Neural cell (in vitro differentiated cells): ENCODE measurements around the gene WASF1. TPM values are rescaled to one million over a fixed set of nuclear protein-coding genes. Genes with fewer than 3 reads are reported as not detected.

ENCODE experiments used
- H2AFZ ChIP-seq: fragments of 200-600, 300-800 bp; sonication (generic), shearing (Covaris generic); 2 replicates; pipeline ENCODE4 v1.6.0; 2014; ENCODE audit warnings: low read depth, mild to moderate bottlenecking, antibody characterized with exemption, low read length, moderate library complexity
- H3F3A ChIP-seq: fragments of 200-600 bp; shearing (Covaris generic); 2 replicates; pipeline ENCODE4 v1.6.1; 2016; ENCODE audit warnings: mild to moderate bottlenecking, moderate library complexity, mixed read lengths, antibody characterized with exemption, low read length; ENCODE audit not compliant: insufficient read depth, poor library complexity, severe bottlenecking
- H3K27ac ChIP-seq: fragments of 200-600, 300-800 bp; sonication (generic), shearing (Covaris generic); 2 replicates; pipeline ENCODE4 v1.5.1; 2014; ENCODE audit warnings: mild to moderate bottlenecking, low read length, moderate library complexity
- H3K27me3 ChIP-seq: fragments of 300-800, 200-600 bp; sonication (generic), shearing (Covaris generic); 2 replicates; pipeline ENCODE4 v1.6.0; 2014; ENCODE audit warnings: mild to moderate bottlenecking, low read depth, low read length, moderate library complexity; ENCODE audit not compliant: insufficient read depth
- H3K36me3 ChIP-seq: fragments of 300-800, 200-600 bp; sonication (generic), shearing (Covaris generic); 2 replicates; pipeline ENCODE4 v1.5.1; 2014; ENCODE audit warnings: mild to moderate bottlenecking, antibody characterized with exemption, low read length, moderate library complexity; ENCODE audit not compliant: insufficient read depth
- H3K4me2 ChIP-seq: fragments of 300-800, 200-600 bp; sonication (generic), shearing (Covaris generic); 2 replicates; pipeline ENCODE4 v1.6.0; 2014; ENCODE audit warnings: mild to moderate bottlenecking, low read length
- H3K4me3 ChIP-seq: fragments of 300-800, 200-600 bp; sonication (generic), shearing (Covaris generic); 2 replicates; pipeline ENCODE4 v1.5.1; 2014; ENCODE audit warnings: mild to moderate bottlenecking, low read length, moderate library complexity
- H3K79me2 ChIP-seq: fragments of 200-600 bp; shearing (Covaris generic); replicated peaks from 2 replicates; pipeline ENCODE4 v1.6.0; 2014; ENCODE audit warnings: mild to moderate bottlenecking, low read length, moderate library complexity; ENCODE audit not compliant: insufficient read depth
- H3K9ac ChIP-seq: fragments of 300-800, 200-600 bp; sonication (generic), shearing (Covaris generic); 2 replicates; pipeline ENCODE4 v1.6.1; 2016; ENCODE audit warnings: mild to moderate bottlenecking, low read length, mixed read lengths
- H3K9me2 ChIP-seq: fragments of 200-600 bp; shearing (Covaris generic); 2 replicates; pipeline ENCODE4 v1.6.1; 2016; ENCODE audit warnings: mild to moderate bottlenecking, low read length, mixed read lengths; ENCODE audit not compliant: insufficient read depth
- H3K9me3 ChIP-seq: fragments of 200-600, 300-800 bp; sonication (generic), shearing (Covaris generic); 2 replicates; pipeline ENCODE4 v1.6.1; 2016; ENCODE audit warnings: mild to moderate bottlenecking, mixed run types, low read length, moderate library complexity, mixed read lengths
- H4K20me1 ChIP-seq: fragments of 200-600 bp; shearing (Covaris generic); 2 replicates; pipeline ENCODE4 v1.6.1; 2016; ENCODE audit warnings: mild to moderate bottlenecking, mixed run types; ENCODE audit not compliant: insufficient read depth
- EP300 ChIP-seq: fragments of 450-650 bp; conservative IDR thresholded peaks from 2 replicates; pipeline ENCODE4 v1.6.1; 2014; ENCODE audit warnings: antibody characterized with exemption, mild to moderate bottlenecking, moderate library complexity; ENCODE audit not compliant: poor library complexity, severe bottlenecking
- EZH2 ChIP-seq: fragments of 200-600, 300-800 bp; shearing (Covaris generic), sonication (generic); IDR thresholded peaks from 2 replicates; pipeline ENCODE4 v1.6.1; 2014; ENCODE audit warnings: antibody characterized with exemption, low read length, borderline replicate concordance, mild to moderate bottlenecking; ENCODE audit not compliant: insufficient read depth, poor library complexity, severe bottlenecking
- MXI1 ChIP-seq: fragments of 450-650 bp; conservative IDR thresholded peaks from 2 replicates; pipeline ENCODE4 v1.6.1; 2014; ENCODE audit warnings: antibody characterized with exemption, mild to moderate bottlenecking; ENCODE audit not compliant: poor library complexity, severe bottlenecking
- POLR2AphosphoS5 ChIP-seq: IDR thresholded peaks from 2 replicates; pipeline ENCODE4 v1.6.1; 2012
- RAD21 ChIP-seq: fragments of 450-650 bp; conservative IDR thresholded peaks from 2 replicates; pipeline ENCODE4 v1.6.1; 2014; ENCODE audit warnings: antibody characterized with exemption, mild to moderate bottlenecking, moderate library complexity
- SMC3 ChIP-seq: fragments of 450-650 bp; conservative IDR thresholded peaks from 2 replicates; pipeline ENCODE4 v1.6.1; 2014; ENCODE audit warnings: antibody characterized with exemption, mild to moderate bottlenecking, moderate library complexity; ENCODE audit not compliant: poor library complexity
- TAF1 ChIP-seq: IDR thresholded peaks from 2 replicates; pipeline ENCODE4 v1.6.1; 2012; ENCODE audit warnings: low read depth
- polyA plus RNA-seq: library from polyadenylated mRNA; depleted of rRNA; stranded (reverse); fragments of >200 nt; gene quantifications from 2 replicates; pipeline ENCODE4 v1.2.3, GENCODE V29; 2014
- TF ChIP-seq, protein P1 (sequence below): fragments of 450-650 bp; IDR thresholded peaks from 2 replicates; pipeline ENCODE4 v1.5.1; 2014; ENCODE audit warnings: antibody characterized with exemption, mild to moderate bottlenecking, moderate library complexity; ENCODE audit not compliant: poor library complexity, severe bottlenecking
- TF ChIP-seq, protein P2 (sequence below): IDR thresholded peaks from 2 replicates; pipeline ENCODE4 v1.6.1; 2012; ENCODE audit warnings: borderline replicate concordance

WASF1 gene
- polyA plus RNA-seq, 1 donor from 2014 or later = 89.7 TPM

GRCh38 chr6:110211753-110212152 lies 32.3 kb upstream of the WASF1 start:
- Histone ChIP-seq H3K36me3 (peaks cover 23% of the 10 kb centered on the region), H2AFZ (no peak overlapping the region), H3F3A (no peaks in the 10 kb centered on the region), H3K9me2 (no peaks in the 10 kb centered on the region), H3K27me3 (no peaks in the 10 kb centered on the region), H4K20me1 (no peaks in the 10 kb centered on the region), H3K27ac (no peak overlapping the region), H3K4me3 (no peak overlapping the region), H3K4me2 (no peak overlapping the region), H3K9ac (no peak overlapping the region), H3K79me2 (no peaks in the 10 kb centered on the region), H3K9me3 (no peaks in the 10 kb centered on the region)
- TF ChIP-seq, protein P1, sequence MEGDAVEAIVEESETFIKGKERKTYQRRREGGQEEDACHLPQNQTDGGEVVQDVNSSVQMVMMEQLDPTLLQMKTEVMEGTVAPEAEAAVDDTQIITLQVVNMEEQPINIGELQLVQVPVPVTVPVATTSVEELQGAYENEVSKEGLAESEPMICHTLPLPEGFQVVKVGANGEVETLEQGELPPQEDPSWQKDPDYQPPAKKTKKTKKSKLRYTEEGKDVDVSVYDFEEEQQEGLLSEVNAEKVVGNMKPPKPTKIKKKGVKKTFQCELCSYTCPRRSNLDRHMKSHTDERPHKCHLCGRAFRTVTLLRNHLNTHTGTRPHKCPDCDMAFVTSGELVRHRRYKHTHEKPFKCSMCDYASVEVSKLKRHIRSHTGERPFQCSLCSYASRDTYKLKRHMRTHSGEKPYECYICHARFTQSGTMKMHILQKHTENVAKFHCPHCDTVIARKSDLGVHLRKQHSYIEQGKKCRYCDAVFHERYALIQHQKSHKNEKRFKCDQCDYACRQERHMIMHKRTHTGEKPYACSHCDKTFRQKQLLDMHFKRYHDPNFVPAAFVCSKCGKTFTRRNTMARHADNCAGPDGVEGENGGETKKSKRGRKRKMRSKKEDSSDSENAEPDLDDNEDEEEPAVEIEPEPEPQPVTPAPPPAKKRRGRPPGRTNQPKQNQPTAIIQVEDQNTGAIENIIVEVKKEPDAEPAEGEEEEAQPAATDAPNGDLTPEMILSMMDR = no peak
- TF ChIP-seq, protein P2, sequence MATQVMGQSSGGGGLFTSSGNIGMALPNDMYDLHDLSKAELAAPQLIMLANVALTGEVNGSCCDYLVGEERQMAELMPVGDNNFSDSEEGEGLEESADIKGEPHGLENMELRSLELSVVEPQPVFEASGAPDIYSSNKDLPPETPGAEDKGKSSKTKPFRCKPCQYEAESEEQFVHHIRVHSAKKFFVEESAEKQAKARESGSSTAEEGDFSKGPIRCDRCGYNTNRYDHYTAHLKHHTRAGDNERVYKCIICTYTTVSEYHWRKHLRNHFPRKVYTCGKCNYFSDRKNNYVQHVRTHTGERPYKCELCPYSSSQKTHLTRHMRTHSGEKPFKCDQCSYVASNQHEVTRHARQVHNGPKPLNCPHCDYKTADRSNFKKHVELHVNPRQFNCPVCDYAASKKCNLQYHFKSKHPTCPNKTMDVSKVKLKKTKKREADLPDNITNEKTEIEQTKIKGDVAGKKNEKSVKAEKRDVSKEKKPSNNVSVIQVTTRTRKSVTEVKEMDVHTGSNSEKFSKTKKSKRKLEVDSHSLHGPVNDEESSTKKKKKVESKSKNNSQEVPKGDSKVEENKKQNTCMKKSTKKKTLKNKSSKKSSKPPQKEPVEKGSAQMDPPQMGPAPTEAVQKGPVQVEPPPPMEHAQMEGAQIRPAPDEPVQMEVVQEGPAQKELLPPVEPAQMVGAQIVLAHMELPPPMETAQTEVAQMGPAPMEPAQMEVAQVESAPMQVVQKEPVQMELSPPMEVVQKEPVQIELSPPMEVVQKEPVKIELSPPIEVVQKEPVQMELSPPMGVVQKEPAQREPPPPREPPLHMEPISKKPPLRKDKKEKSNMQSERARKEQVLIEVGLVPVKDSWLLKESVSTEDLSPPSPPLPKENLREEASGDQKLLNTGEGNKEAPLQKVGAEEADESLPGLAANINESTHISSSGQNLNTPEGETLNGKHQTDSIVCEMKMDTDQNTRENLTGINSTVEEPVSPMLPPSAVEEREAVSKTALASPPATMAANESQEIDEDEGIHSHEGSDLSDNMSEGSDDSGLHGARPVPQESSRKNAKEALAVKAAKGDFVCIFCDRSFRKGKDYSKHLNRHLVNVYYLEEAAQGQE = no peak
- TF ChIP-seq EZH2 (no peak), SMC3 (no peak), RAD21 (no peak), EP300 (no peak), TAF1 (no peak), MXI1 (no peak), POLR2AphosphoS5 (no peak)

DNA sequence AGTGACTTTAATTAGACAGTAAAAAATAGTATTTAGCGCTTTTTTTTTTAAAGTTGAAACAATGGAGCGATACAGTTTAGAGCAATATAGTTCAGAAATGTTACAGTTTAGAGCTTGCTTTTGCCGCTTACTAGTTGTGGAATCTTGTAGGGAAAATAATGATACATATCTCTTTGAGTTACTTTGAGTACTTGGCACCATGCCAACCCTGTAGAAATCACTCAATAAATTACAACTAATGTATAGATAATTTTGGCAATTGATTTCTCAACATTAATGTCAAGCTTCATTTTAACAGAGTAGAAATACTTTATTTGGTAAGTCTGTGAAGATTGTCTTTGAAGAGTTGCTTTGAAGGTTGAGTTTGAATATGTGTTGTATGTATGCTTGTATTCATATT lies 28.2 kb upstream of the WASF1 start:
- TF ChIP-seq SMC3 (no peak), POLR2AphosphoS5 (no peak), EP300 (no peak), RAD21 (no peak), EZH2 (no peak), MXI1 (no peak), TAF1 (no peak)
- TF ChIP-seq, protein P2 = no peak
- TF ChIP-seq, protein P1 = no peak
- Histone ChIP-seq H3K9me2 (no peaks in the 10 kb centered on the region), H2AFZ (no peak overlapping the region), H3K4me3 (no peak overlapping the region), H3K4me2 (no peak overlapping the region), H3K27ac (no peak overlapping the region), H3K79me2 (no peaks in the 10 kb centered on the region), H3K27me3 (no peaks in the 10 kb centered on the region), H3F3A (no peaks in the 10 kb centered on the region), H4K20me1 (no peaks in the 10 kb centered on the region), H3K36me3 (peaks cover 10% of the 10 kb centered on the region), H3K9ac (no peak overlapping the region), H3K9me3 (no peaks in the 10 kb centered on the region)
